NT2/D1 (cell line): Measurements from ENCODE around the gene SLC19A1.

ENCODE experiments used
- YY1 ChIP-seq: IDR thresholded peaks from 2 replicates; pipeline ENCODE4 v1.6.1; 2011; ENCODE audit not compliant: insufficient read length, insufficient read depth
- ZNF274 ChIP-seq: IDR thresholded peaks from 2 replicates; pipeline ENCODE4 v1.6.1; 2011; ENCODE audit warnings: mild to moderate bottlenecking, low read depth, low read length

- no peak for TF ChIP-seq YY1
- TF ChIP-seq ZNF274 = no peak
Observed at GRCh38 chr21:45570826-45571601, 28.8 kb upstream of the SLC19A1 start.
